Measurements from ENCODE around the gene FZR1. TPM values are rescaled to one million over a fixed set of nuclear protein-coding genes. Genes with fewer than 3 reads are reported as not detected.
A peak's percentile ranks its signal among the peaks of the same experiment; 100 is the strongest.

Gene FZR1
- total and polyA plus RNA-seq, 2 of the 13 experiments (the other 11 are each of a cell fraction or from before 2014, with no cell fraction given): 29.0 to 30.8 TPM

- Histone ChIP-seq H2AFZ (ENCODE audit: low read length) (no peak overlapping the region), H3K27ac (ENCODE audit: extremely low read length, insufficient read depth, low read length) (no peak overlapping the region), H3K4me2 (ENCODE audit: low read depth, low read length) (no peak overlapping the region), H3K4me1 (ENCODE audit: insufficient read depth, low read length) (no peaks in the 10 kb centered on the region), H3K9ac (ENCODE audit: insufficient read depth, low read depth, low read length) (no peak overlapping the region), H3K79me2 (ENCODE audit: insufficient read depth, low read length) (no peaks in the 10 kb centered on the region), H3K9me3 (ENCODE audit: low read length) (no peaks in the 10 kb centered on the region), H3K27me3 (ENCODE audit: control insufficient read depth in 1 of 2, insufficient read depth in 2 of 2, low read length in 2 of 2) (no peaks in the 10 kb centered on the region), H3K4me3 (replicated peaks in 1 of 3; ENCODE audit: insufficient read depth in 1 of 3, low read depth in 2 of 3, low read length in 3 of 3) (no peak overlapping the region), H3K36me3 (replicated peaks in 1 of 2; ENCODE audit: control insufficient read depth in 1 of 2, insufficient read depth in 2 of 2, low read length in 2 of 2) (peaks cover 3 to 10% of the 10 kb centered on the region in 2 experiments; a peak in 3 of 5 replicates), H4K20me1 (ENCODE audit: insufficient read depth, low read length) (no peaks in the 10 kb centered on the region; the same call in 1 of the 2 replicates)
- 95% methylated on average over 4 of the region's 9 CpGs for WGBS (ENCODE audit: low lambda C conversion rate)
- intact Hi-C loops (cut with micrococcal nuclease; ENCODE audit: unreplicated experiment): no loop called here
- TF ChIP-seq EP300 (IDR thresholded peaks at IDR 0.05; ENCODE audit: low read depth in 2 of 2, low read length in 2 of 2) (no peak), EP300 (CRISPR knock-in tag; IDR thresholded peaks at IDR 0.05; ENCODE audit: borderline replicate concordance) (no peak), EEA1 (CRISPR knock-in tag; IDR thresholded peaks at IDR 0.05; ENCODE audit: borderline replicate concordance) (no peak), AGO2 (optimal IDR thresholded peaks at IDR 0.05; ENCODE audit: low read depth, low read length) (peak; percentile 26)
- ChIA-PET POLR2A (no interaction called here), CTCF (ENCODE audit: low intra/inter-chr PET ratio, low total read pairs) (interaction anchor here (2.3 kb wide), 1 partner anchor 31 kb away, joined by 14 read pairs; no protein-coding TSS in a partner anchor)
- in situ Hi-C loops (cut with HindIII; ENCODE audit: extremely low pct_ligation_motif_present, low pct_unique_long_range_greater_than_20kb): no loop called here
- BruUV-seq (replicated peaks): no TSS peak
- DNase-seq (ENCODE audit: low spot score) (no peak), ATAC-seq (no peak), FAIRE-seq (no peak)
Observed at GRCh38 chr19:3544058-3544376, 37.9 kb downstream of the FZR1 start.

DNA sequence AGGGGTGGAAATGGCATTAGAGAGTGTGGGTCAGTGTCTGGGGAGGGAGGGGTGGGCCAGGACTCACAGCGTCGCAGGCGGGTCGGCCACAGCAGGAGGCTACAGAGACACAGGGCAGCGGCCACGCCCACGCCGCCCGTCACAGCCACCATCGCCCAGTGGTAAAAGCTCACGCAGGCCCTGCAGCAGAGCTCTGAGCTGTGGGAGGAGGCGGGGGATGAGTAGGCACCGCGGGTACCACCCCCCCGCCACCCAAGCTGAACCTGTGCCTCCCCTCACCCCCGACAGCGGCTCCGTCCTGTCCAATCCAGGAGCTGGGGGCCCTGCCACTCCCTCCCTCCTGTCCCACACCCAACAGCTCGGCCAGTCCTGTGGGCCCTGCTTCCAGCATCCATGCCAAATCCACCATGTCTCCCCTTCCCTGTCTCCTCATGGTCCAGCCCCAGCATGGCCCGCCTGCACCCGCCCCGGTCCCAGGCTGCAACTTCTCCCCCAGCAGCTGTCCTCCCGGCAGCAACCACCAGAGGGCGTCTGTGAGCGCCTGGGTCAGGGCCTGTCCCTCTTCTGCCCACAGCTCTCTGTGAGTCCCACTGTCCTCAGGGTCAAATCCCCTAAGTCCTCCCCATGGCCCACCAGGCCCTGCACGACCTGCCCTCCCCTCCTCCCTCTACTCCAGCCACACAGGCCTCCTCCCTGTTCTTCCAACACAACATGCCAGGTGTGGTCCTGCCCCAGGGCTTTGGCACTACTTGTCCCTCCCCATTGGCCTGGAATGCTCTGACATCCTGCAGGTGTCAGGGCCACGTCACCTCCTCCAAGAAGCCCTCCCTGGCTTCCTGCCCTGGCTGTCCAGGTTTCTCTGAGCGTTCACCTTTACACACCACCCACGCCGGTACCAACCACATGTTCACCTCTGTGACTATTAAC lies 38.9 kb downstream of the FZR1 start:
- in situ Hi-C loops (cut with HindIII; ENCODE audit: extremely low pct_ligation_motif_present, low pct_unique_long_range_greater_than_20kb): no loop called here
- no TSS peak for BruUV-seq (replicated peaks)
- Histone ChIP-seq H2AFZ (ENCODE audit: low read length) (no peak overlapping the region), H3K4me2 (ENCODE audit: low read depth, low read length) (no peak overlapping the region), H3K4me1 (ENCODE audit: insufficient read depth, low read length) (no peaks in the 10 kb centered on the region), H3K27me3 (ENCODE audit: control insufficient read depth in 1 of 2, insufficient read depth in 2 of 2, low read length in 2 of 2) (no peaks in the 10 kb centered on the region), H3K36me3 (replicated peaks in 1 of 2; ENCODE audit: control insufficient read depth in 1 of 2, insufficient read depth in 2 of 2, low read length in 2 of 2) (peaks cover 3 to 10% of the 10 kb centered on the region in 2 experiments; a peak in 3 of 5 replicates), H3K79me2 (ENCODE audit: insufficient read depth, low read length) (no peaks in the 10 kb centered on the region), H3K9me3 (ENCODE audit: low read length) (no peaks in the 10 kb centered on the region), H3K9ac (ENCODE audit: insufficient read depth, low read depth, low read length) (no peak overlapping the region), H4K20me1 (ENCODE audit: insufficient read depth, low read length) (no peaks in the 10 kb centered on the region), H3K27ac (ENCODE audit: extremely low read length, insufficient read depth, low read length) (no peak overlapping the region), H3K4me3 (replicated peaks in 1 of 3; ENCODE audit: insufficient read depth in 1 of 3, low read depth in 2 of 3, low read length in 3 of 3) (no peak overlapping the region)
- DNase-seq (ENCODE audit: low spot score) (peak; percentile 35), ATAC-seq (peak; percentile 75), FAIRE-seq (no peak)
- 78% methylated on average over 15 of the region's 30 CpGs for WGBS (ENCODE audit: low lambda C conversion rate)
- intact Hi-C loops (cut with micrococcal nuclease; ENCODE audit: unreplicated experiment): loop anchor here (1.0 kb wide), 1 partner anchor 30 kb away; no protein-coding TSS in a partner anchor
- POLR2A ChIA-PET: interaction anchor here (0.7 to 0.9 kb wide), 2 partner anchors 12 to 13 kb away, joined by 3 read pairs; partner anchors contain the start of gene MFSD12
- CTCF ChIA-PET (ENCODE audit: low intra/inter-chr PET ratio, low total read pairs): interaction anchor here (1.2 to 2.3 kb wide), 2 partner anchors 30 to 41 kb away, joined by 5 to 14 read pairs; no protein-coding TSS in a partner anchor
- TF ChIP-seq EEA1 (CRISPR knock-in tag; IDR thresholded peaks at IDR 0.05; ENCODE audit: borderline replicate concordance) (no peak), ZNF547 (CRISPR knock-in tag; IDR thresholded peaks at IDR 0.05) (no peak), HDAC6 (IDR thresholded peaks at IDR 0.05; ENCODE audit: low read depth, low read length) (no peak), AGO2 (optimal IDR thresholded peaks at IDR 0.05; ENCODE audit: low read depth, low read length) (peak; percentile 80), ZBED4 (CRISPR knock-in tag; IDR thresholded peaks at IDR 0.05; ENCODE audit: borderline replicate concordance) (0 out of 2 replicates have a peak, but pooled peaks have one; percentile 55), ZNF790 (CRISPR knock-in tag; IDR thresholded peaks at IDR 0.05; ENCODE audit: borderline replicate concordance) (peak; percentile 56; the same call in 1 of the 2 replicates), MXI1 (IDR thresholded peaks at IDR 0.05; ENCODE audit: borderline replicate concordance, low read depth, low read length) (peak; percentile 48; the same call in 1 of the 3 replicates), HOXA3 (CRISPR knock-in tag; IDR thresholded peaks at IDR 0.05) (peak; percentile 35; the same call in 1 of the 2 replicates)

All from HepG2 (cell line).